ENCODE measurements around the gene CLASP1. TPM values are rescaled to one million over a fixed set of nuclear protein-coding genes. Genes with fewer than 3 reads are reported as not detected.

CLASP1 gene
- total RNA-seq, 1 experiment from 2014 or later, result 49.2 TPM

- Histone ChIP-seq H3K27ac (ENCODE audit: low read length) (no peak overlapping the region), H3K4me1 (ENCODE audit: control insufficient read depth, insufficient read depth, low read length) (no peaks in the 10 kb centered on the region), H3K9me3 (ENCODE audit: control insufficient read depth, insufficient read depth, low read depth, low read length) (no peaks in the 10 kb centered on the region), H3K27me3 (ENCODE audit: control insufficient read depth, insufficient read depth, low read length) (no peaks in the 10 kb centered on the region), H3K4me3 (ENCODE audit: low read depth in 2 of 2, low read length in 2 of 2) (no peak overlapping the region), H3K36me3 (ENCODE audit: control insufficient read depth, insufficient read depth, low read length) (no peaks in the 10 kb centered on the region)
- in situ Hi-C loops (cut with HindIII; ENCODE audit: low pct_unique_long_range_greater_than_20kb, low sequenced_read_pairs) (no loop called here), intact Hi-C loops (cut with micrococcal nuclease; ENCODE audit: unreplicated experiment) (no loop called here)
- DNase-seq (ENCODE audit: low read depth, low spot score) (no peak), ATAC-seq (no peak)
- POLR2A ChIA-PET, result no interaction called here
- CTCF ChIA-PET, result no interaction called here
- BruUV-seq (replicated peaks), result no TSS peak
- TF ChIP-seq REST (IDR thresholded peaks at IDR 0.05; ENCODE audit: insufficient read depth in 1 of 2, low read depth in 2 of 2, low read length in 1 of 2) (no peak), TCF7L2 (IDR thresholded peaks at IDR 0.05; ENCODE audit: low read depth, low read length) (no peak), POLR2AphosphoS5 (IDR thresholded peaks at IDR 0.05; ENCODE audit: low read depth, low read length) (no peak)
These were observed 20.9 kb upstream of the CLASP1 start for GRCh38 chr2:121670181-121670580.

GRCh38 chr2:121667618-121668017 lies 18.4 kb upstream of the CLASP1 start:
- CTCF ChIA-PET, result no interaction called here
- no peak for DNase-seq (ENCODE audit: low read depth, low spot score)
- intact Hi-C loops (cut with micrococcal nuclease; ENCODE audit: unreplicated experiment), result no loop called here
- Histone ChIP-seq H3K9me3 (ENCODE audit: control insufficient read depth, insufficient read depth, low read depth, low read length) (no peaks in the 10 kb centered on the region), H3K36me3 (ENCODE audit: control insufficient read depth, insufficient read depth, low read length) (no peaks in the 10 kb centered on the region), H3K27me3 (ENCODE audit: control insufficient read depth, insufficient read depth, low read length) (no peaks in the 10 kb centered on the region), H3K27ac (ENCODE audit: low read length) (no peak overlapping the region), H3K4me3 (ENCODE audit: low read depth in 2 of 2, low read length in 2 of 2) (no peak overlapping the region), H3K4me1 (ENCODE audit: control insufficient read depth, insufficient read depth, low read length) (no peaks in the 10 kb centered on the region)
- ATAC-seq, result no peak
- POLR2A ChIA-PET, result no interaction called here
- no TSS peak for BruUV-seq (replicated peaks)
- in situ Hi-C loops (cut with HindIII; ENCODE audit: low pct_unique_long_range_greater_than_20kb, low sequenced_read_pairs), result no loop called here
- TF ChIP-seq CTCF (IDR thresholded peaks at IDR 0.05) (no peak), SIN3A (IDR thresholded peaks at IDR 0.05; ENCODE audit: borderline replicate concordance, insufficient read depth, low read depth, low read length) (no peak), POLR2AphosphoS5 (IDR thresholded peaks at IDR 0.05; ENCODE audit: low read depth, low read length) (no peak), TCF7L2 (IDR thresholded peaks at IDR 0.05; ENCODE audit: low read depth, low read length) (no peak), REST (IDR thresholded peaks at IDR 0.05; ENCODE audit: insufficient read depth in 1 of 2, low read depth in 2 of 2, low read length in 1 of 2) (no peak)
